Head of caudate nucleus (tissue), 42 donors: ENCODE measurements around the gene LRP2BP.

Experiments used
- DNase-seq, 42 donors: peaks; one replicate each; pipeline versions ENCODE4 v3.0.0 to v3.0.0-alpha.2; 2020 to 2021; ENCODE audit warnings: mixed read lengths in 7 of 42
- intact Hi-C: fragments of 100-400 bp; cut with DNase I; formaldehyde crosslinking; loops from one replicate; pipeline ENCODE4 v1.15.0; 2022

LRP2BP gene

DNA sequence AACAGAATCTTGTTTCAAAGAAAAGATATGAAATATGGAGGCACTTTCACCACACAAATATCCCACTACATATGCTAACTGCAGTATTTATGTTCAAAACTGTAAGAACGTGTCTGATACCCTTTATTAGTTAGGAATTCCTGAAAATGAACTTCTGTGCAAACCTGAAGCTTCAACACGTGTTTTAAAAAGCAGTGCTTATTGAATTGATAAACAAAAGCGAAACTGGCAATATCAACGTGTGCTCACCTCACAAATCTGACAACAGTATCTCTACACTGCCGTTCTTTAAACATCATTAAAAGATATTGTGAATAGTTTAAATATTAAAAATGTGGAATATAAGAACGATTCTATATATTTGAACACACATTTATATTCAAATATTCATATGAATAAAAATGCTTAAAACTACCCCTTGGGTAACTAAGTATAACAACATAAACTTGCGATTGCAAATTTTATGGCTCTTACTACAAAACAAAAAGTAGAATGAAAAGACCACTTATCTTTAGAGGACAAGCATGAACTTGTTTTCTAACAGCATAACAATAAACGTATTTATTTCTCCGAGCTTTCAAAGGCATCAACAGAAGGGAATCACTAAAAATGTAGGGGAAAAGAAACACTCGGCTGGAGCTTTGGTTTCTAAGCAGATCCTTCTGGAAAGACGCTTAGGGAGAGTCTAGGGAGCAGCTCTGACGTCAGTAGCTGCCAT, at the start of gene LRP2BP:
Gene LRP2BP, minus strand, starts transcription at position 687 of the 718 bp plus-strand sequence. CDS start 17,738 bp downstream, outside the sequence.
- intact Hi-C loops: loop anchor here (5.0 kb wide), 1 partner anchor 193 kb away; the partner anchor contains the start of gene CFAP97
- no peak for DNase-seq

DNA sequence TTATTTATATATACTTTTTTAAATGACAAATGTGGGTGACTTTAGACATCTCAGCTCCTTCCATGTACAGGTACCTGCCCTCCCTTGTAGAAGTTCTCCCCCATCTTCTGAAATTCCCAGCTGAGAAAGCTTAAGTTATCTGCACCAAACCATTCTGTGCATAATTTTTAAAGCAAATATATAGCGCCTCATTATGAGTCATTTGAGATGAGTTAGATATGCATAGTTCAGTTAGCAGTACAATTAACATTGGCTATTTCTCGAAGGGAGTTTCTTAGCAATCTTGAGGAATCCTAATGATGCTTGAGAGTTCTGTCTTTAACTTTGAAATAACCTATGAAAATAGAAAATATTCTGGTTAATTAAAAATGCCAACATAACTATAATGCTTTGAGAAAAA, 49.5 kb upstream of the LRP2BP start:
- intact Hi-C loops: no loop called here
- no peak for DNase-seq

DNA sequence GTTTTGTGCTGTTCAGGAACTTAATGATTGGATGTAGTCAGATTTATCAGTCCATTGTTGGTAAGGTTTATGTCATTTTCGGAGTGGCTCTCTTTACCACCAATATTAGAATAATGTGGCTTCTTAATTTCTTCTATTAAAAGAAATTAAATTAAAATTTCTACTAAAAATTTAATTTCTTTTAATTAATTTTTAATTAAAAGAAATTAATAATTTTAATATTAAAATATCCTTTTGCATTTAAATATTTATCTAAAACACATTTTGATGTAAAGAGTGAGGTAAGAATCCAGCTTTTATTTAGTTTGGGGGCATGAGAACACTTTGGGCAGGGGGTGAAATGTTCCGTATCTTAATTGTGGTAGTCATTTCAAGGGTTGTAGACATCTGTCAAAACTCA, 45.8 kb upstream of the LRP2BP start:
- intact Hi-C loops: no loop called here
- no peak for DNase-seq

DNA sequence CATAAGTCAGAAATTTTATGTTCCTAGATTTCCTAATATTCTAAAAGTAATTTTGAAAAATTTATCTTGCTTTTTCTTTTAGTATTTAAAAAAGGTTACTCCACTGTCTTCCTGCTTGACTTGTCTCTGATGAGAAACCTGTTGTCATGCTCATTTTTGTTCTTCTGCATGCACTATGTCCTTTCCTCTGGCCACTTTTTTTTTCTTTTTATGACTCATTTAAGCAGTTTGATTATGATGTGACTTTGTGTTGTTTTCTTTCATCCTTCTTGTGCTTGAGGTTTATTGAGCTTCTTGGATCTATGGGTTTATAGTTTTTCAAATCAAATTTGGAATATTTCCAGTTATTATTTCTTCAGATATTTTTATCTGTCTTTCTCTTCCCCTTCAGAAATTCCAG, 42.1 kb upstream of the LRP2BP start:
- intact Hi-C loops: no loop called here
- DNase-seq: no peak

DNA sequence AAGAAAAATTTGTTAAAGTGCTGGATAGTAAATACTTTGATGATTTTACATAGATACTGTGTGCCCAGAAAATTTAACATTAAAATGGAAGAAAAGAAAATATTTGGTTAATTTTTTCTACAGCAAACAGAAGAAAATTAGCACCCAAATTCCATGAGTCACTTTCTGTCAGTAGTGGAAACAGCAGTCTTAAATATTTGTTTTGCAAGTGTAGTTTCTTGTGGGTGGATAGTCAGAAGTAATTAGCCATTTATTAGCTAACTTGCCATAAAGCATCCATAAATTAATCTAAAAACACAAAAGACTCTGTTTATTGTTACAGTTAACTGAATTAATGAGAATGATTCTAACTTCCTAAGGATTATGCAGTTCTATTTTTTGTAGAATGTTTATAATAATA, 39.7 kb upstream of the LRP2BP start:
- intact Hi-C loops: no loop called here
- DNase-seq: no peak

DNA sequence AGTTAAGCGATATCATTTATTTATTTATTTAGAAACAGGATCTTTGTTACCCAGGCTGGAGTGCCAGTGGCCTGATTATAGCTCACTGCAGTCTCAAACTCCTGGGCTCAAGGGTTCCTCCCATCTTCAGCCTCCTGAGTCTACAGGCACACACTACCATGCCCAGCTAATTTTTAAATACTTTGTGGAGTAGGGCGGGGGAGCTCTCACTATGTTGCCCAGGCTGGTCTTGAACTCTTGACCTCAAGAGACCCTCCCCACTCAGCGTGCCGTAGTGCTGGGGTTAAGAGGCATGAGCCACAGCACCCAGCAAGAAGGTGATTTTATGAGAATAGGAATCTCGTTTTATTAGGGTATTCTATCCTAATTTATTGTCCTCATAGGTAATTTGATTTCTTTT, 33.9 kb upstream of the LRP2BP start:
- DNase-seq: no peak
- intact Hi-C loops: loop anchor here (5.0 kb wide), 1 partner anchor 43 kb away; the partner anchor contains the start of gene CCDC110

DNA sequence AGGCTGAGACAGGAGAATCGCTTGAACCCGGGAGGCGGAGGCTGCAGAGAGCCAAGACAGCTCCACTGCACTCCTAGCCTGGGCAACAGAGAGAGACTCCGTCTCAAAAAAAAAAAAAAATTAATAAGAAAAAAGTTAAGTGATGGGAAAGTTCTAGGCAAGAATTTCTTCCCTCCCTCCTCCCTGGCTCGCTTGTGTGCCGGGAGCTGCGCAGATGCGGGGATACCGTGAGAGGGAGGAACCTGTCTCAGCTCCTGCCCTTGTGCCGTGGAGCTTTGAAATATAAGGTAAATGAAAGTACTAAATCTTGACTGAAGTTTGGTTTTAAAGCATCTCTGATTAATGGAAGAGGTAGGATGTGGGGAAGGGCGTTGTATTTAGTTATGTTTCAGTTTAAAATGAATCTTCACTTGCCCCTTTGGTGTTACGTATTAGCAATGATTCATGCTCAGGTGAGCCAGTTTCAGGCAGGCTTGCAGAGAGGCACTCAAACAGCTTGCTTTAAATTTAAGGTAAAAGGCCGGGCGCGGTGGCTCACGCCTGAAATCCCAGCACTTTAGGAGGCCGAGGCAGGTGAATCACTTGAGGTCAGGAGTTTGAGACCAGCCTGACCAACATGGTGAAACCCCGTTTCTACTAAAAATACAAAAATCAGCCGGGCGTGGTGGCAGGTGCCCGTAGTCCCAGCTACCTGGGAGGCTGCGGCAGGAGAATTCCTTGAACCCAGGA, 31.4 kb upstream of the LRP2BP start:
- peak in 40 of 42 donors; percentile 12 to 78 (median 52) for DNase-seq
- intact Hi-C loops: loop anchor here (5.0 kb wide), 1 partner anchor 45 kb away; the partner anchor contains the start of gene CCDC110

DNA sequence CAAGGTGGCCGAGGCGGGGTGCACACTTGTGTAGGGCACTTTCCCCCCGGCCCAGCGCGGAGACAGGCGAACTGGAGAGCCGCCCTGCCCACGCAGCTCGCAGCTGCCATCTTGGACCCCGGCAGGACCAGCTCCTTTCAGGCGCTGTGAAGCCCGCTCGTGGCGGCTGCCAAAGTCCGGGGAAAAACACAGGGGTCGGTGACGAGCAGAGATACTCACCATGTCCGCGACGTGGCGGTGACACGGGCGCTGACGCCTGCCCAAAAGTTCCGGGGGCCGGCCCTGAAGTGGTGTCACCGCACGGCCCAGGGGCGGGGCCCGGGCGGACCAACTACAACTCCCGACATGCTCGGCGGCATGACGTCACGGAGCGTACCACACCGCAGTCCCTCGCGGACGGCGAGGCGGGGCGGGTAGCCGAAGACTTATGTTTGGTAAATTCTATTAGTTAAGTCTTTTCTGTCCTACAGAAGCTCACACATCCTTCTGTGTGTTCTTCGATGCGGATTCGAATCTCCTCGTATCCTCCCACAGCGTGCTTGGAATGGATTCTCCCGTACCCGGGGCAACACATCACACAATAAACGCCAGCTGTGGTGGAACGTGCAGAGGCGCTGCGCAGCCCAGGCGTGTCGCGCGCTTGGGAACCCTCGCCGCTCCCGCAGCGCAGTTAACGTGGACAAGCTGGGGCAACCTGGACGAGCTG, 30.1 kb upstream of the LRP2BP start, which contains the start of gene UFSP2:
Gene UFSP2, minus strand, starts transcription at position 318 of the 706 bp plus-strand sequence. Its CDS starts 96 bp downstream, at position 222.
- peak; percentile 78 to 96 (median 91) for DNase-seq
- intact Hi-C loops: loop anchor here (5.0 kb wide), 1 partner anchor 47 kb away; the partner anchor contains the start of gene CCDC110

DNA sequence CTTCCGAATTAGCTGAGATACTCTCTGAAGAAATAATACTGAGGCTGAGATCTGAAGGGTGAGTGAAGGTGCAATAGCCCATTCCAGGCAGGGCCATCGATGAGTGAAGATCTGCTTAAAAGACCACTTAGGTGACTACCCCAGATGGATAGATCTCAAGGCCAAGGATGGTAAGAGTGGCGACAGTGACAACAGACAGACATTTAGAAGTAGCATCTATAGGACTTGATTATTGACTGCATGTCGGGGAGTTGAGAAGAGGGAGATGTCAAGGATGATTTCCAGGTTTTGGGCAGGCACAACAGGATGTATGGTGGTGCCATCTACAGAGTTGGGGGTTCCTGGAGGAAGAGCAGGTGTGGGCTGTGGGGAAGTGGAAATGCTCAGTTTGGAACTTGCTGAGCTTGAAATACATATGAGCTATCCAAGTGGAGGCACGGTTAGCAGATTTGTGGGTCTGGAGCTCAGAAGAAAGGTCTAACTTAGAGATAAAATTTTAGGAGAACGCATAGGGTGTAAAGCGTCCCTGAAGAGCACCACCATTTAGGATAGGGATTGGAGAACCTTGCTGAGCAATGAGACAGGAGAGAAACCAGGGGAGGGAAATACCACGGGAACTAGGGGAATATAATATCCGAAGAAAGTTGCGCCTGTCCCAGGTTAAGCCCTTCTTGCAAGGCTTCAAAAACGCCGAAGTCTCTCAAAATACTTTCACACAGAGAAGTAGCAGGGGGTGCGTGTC, 29.4 kb upstream of the LRP2BP start:
- DNase-seq: peak in 6 of 42 donors; percentile 4 to 40 (median 13)
- intact Hi-C loops: loop anchor here (5.0 kb wide), 1 partner anchor 47 kb away; the partner anchor contains the start of gene CCDC110

DNA sequence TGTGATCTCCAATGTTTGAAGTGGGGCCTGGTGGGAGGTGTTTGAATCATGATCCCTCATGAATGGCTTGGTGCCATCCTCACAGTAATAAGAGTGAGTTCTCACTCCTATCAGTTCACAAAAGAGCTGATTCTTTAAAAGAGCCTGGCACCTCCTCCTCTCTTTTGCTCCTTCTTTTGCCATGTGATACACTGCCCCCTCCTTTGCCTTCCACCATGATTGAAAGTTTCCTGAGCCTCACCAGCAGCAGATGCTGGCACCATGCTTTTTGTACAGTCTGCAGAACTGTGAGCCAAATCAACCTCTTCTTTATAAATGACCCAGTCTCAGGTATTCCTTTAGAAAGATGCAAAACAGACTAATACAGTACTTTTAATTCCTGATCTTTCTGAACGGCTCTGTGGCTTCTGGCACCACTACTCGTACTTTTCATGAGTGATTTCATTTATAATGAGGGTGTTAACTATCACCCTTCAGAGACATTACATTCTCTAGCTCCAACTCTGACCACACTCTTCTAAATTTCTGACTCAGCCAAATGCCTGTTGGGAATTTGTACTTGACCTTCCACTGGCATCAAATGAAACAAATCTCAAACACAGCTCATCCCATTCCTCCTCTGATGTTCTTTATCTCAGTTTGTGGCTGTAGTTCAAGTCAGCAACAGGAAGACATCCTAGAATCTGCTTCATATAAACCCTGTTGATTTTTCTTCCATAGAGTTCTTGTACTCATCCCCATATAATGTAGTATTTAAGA, 25.8 kb upstream of the LRP2BP start:
- intact Hi-C loops: no loop called here
- DNase-seq: no peak

DNA sequence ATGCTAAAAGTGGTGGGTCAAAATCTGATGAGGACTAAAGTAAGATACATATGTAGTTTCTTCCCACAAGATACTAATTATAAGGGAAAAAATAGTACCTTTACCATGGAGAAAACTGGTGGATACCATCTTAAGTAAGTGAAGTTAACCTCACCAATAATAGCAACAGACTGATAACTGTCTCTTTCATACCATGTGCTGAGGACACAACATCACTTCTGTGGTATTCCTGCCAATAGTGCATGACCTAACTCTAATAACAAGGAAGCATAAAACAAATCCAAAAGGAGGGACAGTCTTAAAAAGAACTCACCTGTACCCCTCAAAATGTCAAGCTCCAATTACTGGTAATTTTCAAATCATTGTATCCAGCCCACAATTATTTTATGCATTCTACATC, 21.2 kb upstream of the LRP2BP start:
- no peak for DNase-seq
- intact Hi-C loops: no loop called here

DNA sequence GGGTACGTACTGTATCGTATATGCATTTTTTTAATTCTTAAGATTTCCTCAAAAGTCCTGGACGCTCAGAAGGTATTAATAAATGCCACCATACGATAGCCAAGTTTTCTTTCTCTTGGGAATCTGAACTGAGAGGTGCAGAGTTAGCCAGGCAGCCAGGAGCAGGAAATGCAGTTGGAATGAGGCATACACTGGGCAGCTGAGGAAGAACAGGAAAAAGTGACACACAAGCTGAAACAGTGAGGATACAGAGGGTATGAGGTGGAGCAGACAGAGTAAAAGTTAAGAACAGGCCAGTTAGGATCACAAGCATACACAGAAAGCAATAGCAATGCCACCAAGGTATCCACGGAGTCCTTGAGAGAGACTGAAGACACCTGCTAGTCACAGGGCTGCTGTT, 16.7 kb upstream of the LRP2BP start:
- DNase-seq: no peak
- intact Hi-C loops: no loop called here

DNA sequence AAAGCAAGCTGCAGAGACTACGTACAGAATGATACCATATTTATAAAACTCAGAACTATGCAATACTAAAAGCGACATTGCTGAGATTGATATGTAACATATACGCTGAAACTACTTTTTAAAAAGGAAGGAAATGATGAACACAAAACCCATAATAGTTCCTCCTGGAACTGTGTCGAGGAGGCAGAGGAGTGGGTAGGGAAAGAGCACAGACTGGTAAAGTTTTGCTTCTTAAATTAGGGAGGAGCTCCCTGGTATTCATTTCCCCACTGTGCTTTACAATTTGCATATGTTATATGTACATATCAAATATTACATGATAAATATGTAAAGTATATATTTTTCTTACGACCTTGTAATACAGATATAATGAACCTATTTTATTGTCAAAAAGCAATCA, 16.1 kb upstream of the LRP2BP start:
- no peak for DNase-seq
- intact Hi-C loops: no loop called here

DNA sequence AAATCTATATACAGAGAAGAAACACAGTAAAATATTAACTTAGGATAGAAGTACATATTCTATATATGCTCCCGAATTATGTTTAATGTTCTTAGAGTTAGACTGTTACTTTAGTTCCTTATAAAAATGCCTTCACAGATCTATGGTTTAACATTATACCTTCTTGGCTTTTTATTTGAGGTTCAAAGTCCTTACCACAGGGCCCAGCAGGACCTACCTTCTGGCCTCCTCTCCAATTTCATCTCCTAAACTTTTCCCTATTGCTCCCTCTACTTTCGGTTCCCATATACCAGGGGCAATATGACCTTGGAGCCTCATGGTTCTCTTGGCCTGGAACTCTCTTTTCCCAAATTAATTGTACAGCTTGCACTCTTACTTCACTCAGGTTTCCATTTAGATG, 12.7 kb upstream of the LRP2BP start:
- intact Hi-C loops: no loop called here
- no peak for DNase-seq

DNA sequence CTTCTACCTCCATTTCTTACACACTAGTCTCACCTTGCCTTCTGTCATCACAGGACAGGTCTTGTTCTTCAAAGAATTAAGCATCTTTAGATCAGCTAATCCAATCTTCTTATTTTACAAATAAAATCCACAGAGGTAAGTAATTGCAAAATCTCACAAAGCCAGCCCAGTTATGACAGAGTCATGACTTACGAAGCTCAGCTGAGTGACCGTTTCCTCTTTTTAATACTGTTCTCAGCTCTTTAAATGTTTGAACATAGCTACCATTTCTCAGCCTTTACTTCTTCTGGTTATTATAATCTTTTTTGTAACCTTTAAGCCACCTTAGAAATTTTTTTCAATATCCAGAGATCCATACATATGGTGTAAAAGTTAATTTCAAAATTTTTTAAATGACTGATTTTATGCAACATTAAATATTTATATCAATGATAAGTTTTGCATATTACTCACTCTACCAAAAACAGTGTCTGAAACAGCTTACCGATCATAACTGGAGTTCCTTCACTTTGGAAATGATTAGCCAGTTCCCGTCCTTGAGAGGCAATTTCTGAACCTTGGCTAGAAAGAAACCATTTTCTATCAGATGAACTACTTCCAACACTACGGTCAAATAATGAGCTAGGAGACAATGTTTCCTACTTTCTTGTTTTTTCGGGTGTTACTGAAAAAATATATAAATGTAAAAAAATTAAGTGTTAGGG, 9.7 kb upstream of the LRP2BP start:
- intact Hi-C loops: no loop called here
- DNase-seq: no peak

DNA sequence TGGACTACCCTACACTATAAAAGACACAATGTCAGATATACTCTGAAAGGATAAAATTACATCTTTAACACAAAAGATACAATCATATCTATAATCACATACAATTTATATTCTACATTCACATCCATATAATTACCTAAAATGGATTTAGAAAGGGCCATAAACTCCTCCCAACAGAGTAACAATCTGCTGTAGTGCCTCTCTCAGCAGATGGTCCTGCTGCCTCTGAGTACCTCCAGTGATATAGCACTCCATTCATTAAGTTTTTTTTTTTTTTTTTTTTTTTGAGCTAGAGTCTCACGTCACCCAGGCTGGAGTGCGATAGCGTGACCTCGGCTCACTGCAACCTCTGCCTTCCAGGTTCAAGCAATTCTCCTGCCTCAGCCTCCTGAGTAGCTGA, 8.3 kb upstream of the LRP2BP start:
- intact Hi-C loops: no loop called here
- no peak for DNase-seq

DNA sequence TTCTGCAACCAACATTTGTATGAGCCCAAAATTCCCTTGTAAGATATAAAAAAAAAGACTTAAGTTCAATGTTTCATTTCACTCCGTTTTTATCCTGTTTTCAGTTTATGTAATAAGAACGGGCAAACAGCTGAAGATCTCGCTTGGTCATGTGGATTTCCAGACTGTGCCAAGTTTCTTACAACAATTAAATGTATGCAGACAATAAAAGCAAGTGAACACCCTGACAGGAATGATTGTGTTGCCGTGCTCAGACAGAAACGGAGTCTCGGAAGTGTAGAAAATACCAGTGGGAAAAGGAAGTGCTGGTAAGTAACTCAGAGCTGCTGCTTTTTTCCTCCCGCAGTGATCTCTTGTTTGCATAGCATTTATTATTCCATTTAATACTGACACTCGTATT, 3.7 kb upstream of the LRP2BP start:
- no peak for DNase-seq
- intact Hi-C loops: loop anchor here (5.0 kb wide), 1 partner anchor 197 kb away; the partner anchor contains the start of gene CFAP97
